OCI-LY3 (cell line): ENCODE results near the gene TBC1D5.

Experiments
- CTCF ChIP-seq: fragments of 200-600, 300-600 bp; sonication (generic); IDR thresholded peaks from 2 replicates; pipeline ENCODE4 v1.5.1; 2014; ENCODE audit warnings: antibody characterized with exemption, low read length, low read depth
- EZH2phosphoT487 ChIP-seq: fragments of 200-600 bp; shearing (Covaris generic); IDR thresholded peaks from 2 replicates; pipeline ENCODE4 v1.6.1; 2018; ENCODE audit warnings: antibody characterized with exemption, mixed run types, low read depth

GRCh38 chr3:17313746-17314145 is 428.7 kb downstream of the TBC1D5 start:
- no peak for TF ChIP-seq CTCF
- TF ChIP-seq EZH2phosphoT487 = no peak
